Endothelial cell of umbilical vein (primary cell): Measurements from ENCODE around the gene SLC22A23. TPM values are rescaled to one million over a fixed set of nuclear protein-coding genes. Genes with fewer than 3 reads are reported as not detected.

ENCODE experiments used
- BruUV-seq: library from RNA; stranded (reverse); fragments of 400-500 nt; replicated peaks from 2 replicates; lab custom pipeline; 2021; lab: Mats Ljungman, UMichigan
- CTCF ChIA-PET: fragments of 300-600, 350-600 bp; sonication (Branson Sonifier 250); formaldehyde crosslinking; loops from one replicate; lab custom pipeline; 2021; ENCODE audit warnings: antibody characterized with exemption, inconsistent platforms; lab: Charles Lee
- POLR2A ChIA-PET: fragments of 300-600, 350-600 bp; sonication (Branson Sonifier 250); formaldehyde crosslinking; loops from one replicate; lab custom pipeline; 2021; ENCODE audit warnings: antibody characterized with exemption, inconsistent platforms; lab: Charles Lee
- DNase-seq: peaks from one replicate; pipeline ENCODE4 v3.0.0-alpha.2; 2011; ENCODE audit warnings: low read depth, low spot score
- FAIRE-seq: peaks from 2 replicates; lab custom pipeline; 2011; peaks lifted over from hg19 to GRCh38; lab: Jason Lieb, UNC
- H2AFZ ChIP-seq: 2 replicates; pipeline ENCODE4 v1.6.0; 2012; ENCODE audit warnings: low read depth, low read length, control low read depth, inconsistent platforms
- H3K27ac ChIP-seq: 2 replicates; pipeline ENCODE4 v1.5.1; 2011; ENCODE audit warnings: low read depth, mild to moderate bottlenecking, control low read depth, low read length, moderate library complexity; ENCODE audit not compliant: insufficient read depth
- H3K27me3 ChIP-seq, 2 experiments: 2 replicates each; pipeline versions ENCODE4 v1.6.0 to v1.6.1; 2011; ENCODE audit warnings: low read length in 2 of 2, mixed read lengths in 1 of 2; ENCODE audit not compliant: control insufficient read depth in 2 of 2, insufficient read depth in 2 of 2
- H3K36me3 ChIP-seq, 2 experiments: 2 replicates in 1 of 2; 3 replicates in 1 of 2; pipeline ENCODE4 v1.5.1; 2011; ENCODE audit warnings: low read length in 2 of 2, mild to moderate bottlenecking in 1 of 2, moderate library complexity in 1 of 2; ENCODE audit not compliant: control insufficient read depth in 2 of 2, insufficient read depth in 2 of 2; ENCODE audit errors: extremely low read depth in 1 of 2
- H3K4me1 ChIP-seq: 3 replicates; pipeline ENCODE4 v1.5.1; 2011; ENCODE audit warnings: mild to moderate bottlenecking, low read length; ENCODE audit not compliant: control insufficient read depth, insufficient read depth; ENCODE audit errors: extremely low read depth
- H3K4me2 ChIP-seq: 2 replicates; pipeline ENCODE4 v1.6.1; 2011; ENCODE audit warnings: low read length, control low read depth, mixed read lengths; ENCODE audit not compliant: insufficient read depth
- H3K4me3 ChIP-seq, 3 experiments: fragments of 200-600 bp in 1 of 3; sonication (generic), shearing (Covaris generic) in 1 of 3; replicated peaks in 1 of 3; 2 replicates each; pipeline ENCODE4 v1.5.1; 2011 to 2016; ENCODE audit warnings: control low read depth in 3 of 3, low read length in 3 of 3, mild to moderate bottlenecking in 2 of 3, inconsistent platforms in 1 of 3, low read depth in 1 of 3, moderate library complexity in 1 of 3; ENCODE audit not compliant: insufficient read depth in 1 of 3
- H3K79me2 ChIP-seq: 2 replicates; pipeline ENCODE4 v1.6.0; 2012; ENCODE audit warnings: low read length, inconsistent platforms; ENCODE audit not compliant: control insufficient read depth, insufficient read depth
- H3K9ac ChIP-seq: replicated peaks from 2 replicates; pipeline ENCODE3; 2011; ENCODE audit warnings: low read length, control low read depth; ENCODE audit not compliant: insufficient read depth; ENCODE audit errors: extremely low read depth
- H3K9me1 ChIP-seq: replicated peaks from 3 replicates; pipeline ENCODE4 v1.6.0; 2011; ENCODE audit warnings: mild to moderate bottlenecking, low read length; ENCODE audit not compliant: control insufficient read depth, insufficient read depth; ENCODE audit errors: extremely low read depth
- H3K9me3 ChIP-seq: replicated peaks from 2 replicates; pipeline ENCODE4 v1.5.1; 2012; ENCODE audit warnings: low read length, inconsistent platforms; ENCODE audit not compliant: control insufficient read depth, insufficient read depth
- H4K20me1 ChIP-seq: replicated peaks from 2 replicates; pipeline ENCODE3; 2011; ENCODE audit warnings: mild to moderate bottlenecking, low read length; ENCODE audit not compliant: control insufficient read depth, insufficient read depth; ENCODE audit errors: extremely low read depth
- EZH2 ChIP-seq: IDR thresholded peaks from 2 replicates; pipeline ENCODE4 v1.6.1; 2012; ENCODE audit warnings: borderline replicate concordance, low read depth, mild to moderate bottlenecking, moderate library complexity, low read length, inconsistent platforms; ENCODE audit not compliant: severe bottlenecking
- FOS ChIP-seq: IDR thresholded peaks from 2 replicates; pipeline ENCODE4 v1.6.1; 2011; ENCODE audit warnings: mild to moderate bottlenecking, low read length, moderate library complexity, borderline replicate concordance; ENCODE audit not compliant: insufficient read depth
- GATA2 ChIP-seq: IDR thresholded peaks from 2 replicates; pipeline ENCODE4 v1.7.0; 2011; ENCODE audit warnings: low read depth, mild to moderate bottlenecking, moderate library complexity, mixed read lengths, low read length; ENCODE audit not compliant: insufficient read length, insufficient read depth
- JUN ChIP-seq: IDR thresholded peaks from 2 replicates; pipeline ENCODE4 v1.6.1; 2011; ENCODE audit warnings: borderline replicate concordance, low read depth; ENCODE audit not compliant: insufficient read length, insufficient read depth
- MYC ChIP-seq: IDR thresholded peaks from one replicate; pipeline ENCODE4 v1.6.1; 2011; ENCODE audit warnings: mild to moderate bottlenecking, low read depth, low read length
- POLR2A ChIP-seq: IDR thresholded peaks from 2 replicates; pipeline ENCODE4 v1.6.1; 2012; ENCODE audit warnings: low read depth, mild to moderate bottlenecking, control low read depth, low read length
- POLR2AphosphoS5 ChIP-seq: IDR thresholded peaks from 2 replicates; pipeline ENCODE4 v1.6.1; 2012; ENCODE audit warnings: low read depth, mild to moderate bottlenecking, control low read depth, low read length, moderate library complexity; ENCODE audit not compliant: insufficient read depth
- dilution Hi-C: fragments of 300-500 bp; cut with MboI; formaldehyde crosslinking; loops from one replicate; pipeline ENCODE4 v1.15.0; 2019; ENCODE audit warnings: low sequenced_read_pairs; ENCODE audit not compliant: extremely low pct_ligation_motif_present
- intact Hi-C: fragments of 100-400 bp; cut with micrococcal nuclease; formaldehyde crosslinking; loops from one replicate; pipeline ENCODE4 v1.10.0; 2022
- polyA plus RNA-seq, 4 experiments: library from polyadenylated mRNA; depleted of rRNA in 3 of 4; stranded (reverse) in 3 of 4; unstranded in 1 of 4; fragments of >200 nt; gene quantifications; 2 replicates each; pipeline versions ENCODE4 v1.2.1 to v1.2.3, GENCODE V29; 2011 to 2012; ENCODE audit warnings: missing spikeins in 1 of 4
- total RNA-seq: library from RNA; stranded (reverse); gene quantifications from 2 replicates; pipeline ENCODE4 v1.2.3, GENCODE V29; 2021
- TF ChIP-seq, protein P1 (sequence below), 2 donors: IDR thresholded peaks; 1 replicate in 1 of 2; 2 replicates in 1 of 2; pipeline ENCODE4 v1.5.1; 2011; ENCODE audit warnings: low read length in 2 of 2, mild to moderate bottlenecking in 2 of 2, moderate library complexity in 2 of 2, control low read depth in 1 of 2, inconsistent platforms in 1 of 2, low read depth in 1 of 2; ENCODE audit not compliant: insufficient read depth in 1 of 2; ENCODE audit errors: extremely low read depth in 1 of 2
- TF ChIP-seq, protein P2 (sequence below): IDR thresholded peaks from 2 replicates; pipeline ENCODE4 v1.6.1; 2011; ENCODE audit not compliant: insufficient read depth, insufficient read length

The SLC22A23 gene
- total and polyA plus RNA-seq, 2 donors (not counting 3 experiments of a cell fraction or from before 2014, with no cell fraction given): 4.2 to 14.3 TPM

- H3K36me3 ChIP-seq: peaks cover 0 to 6% of the 10 kb centered on the region in 2 experiments
- H3K4me2 ChIP-seq: no peak overlapping the region
- dilution Hi-C loops: loop anchor here (25.0 kb wide), 1 partner anchor 707 kb away; no protein-coding TSS in a partner anchor
- no peak overlapping the region for H2AFZ ChIP-seq
- H4K20me1 ChIP-seq: no peaks in the 10 kb centered on the region
- DNase-seq (no peak), FAIRE-seq (no peak)
- no peak overlapping the region for H3K27ac ChIP-seq
- CTCF ChIA-PET: interaction anchor here (0.5 to 4.0 kb wide), 35 partner anchors 12 to 875 kb away, joined by 3 to 133 read pairs (median 4); partner anchors contain the start of gene FAM50B
- H3K27me3 ChIP-seq: no peaks in the 10 kb centered on the region
- no peak for TF ChIP-seq MYC
- TF ChIP-seq, protein P1, sequence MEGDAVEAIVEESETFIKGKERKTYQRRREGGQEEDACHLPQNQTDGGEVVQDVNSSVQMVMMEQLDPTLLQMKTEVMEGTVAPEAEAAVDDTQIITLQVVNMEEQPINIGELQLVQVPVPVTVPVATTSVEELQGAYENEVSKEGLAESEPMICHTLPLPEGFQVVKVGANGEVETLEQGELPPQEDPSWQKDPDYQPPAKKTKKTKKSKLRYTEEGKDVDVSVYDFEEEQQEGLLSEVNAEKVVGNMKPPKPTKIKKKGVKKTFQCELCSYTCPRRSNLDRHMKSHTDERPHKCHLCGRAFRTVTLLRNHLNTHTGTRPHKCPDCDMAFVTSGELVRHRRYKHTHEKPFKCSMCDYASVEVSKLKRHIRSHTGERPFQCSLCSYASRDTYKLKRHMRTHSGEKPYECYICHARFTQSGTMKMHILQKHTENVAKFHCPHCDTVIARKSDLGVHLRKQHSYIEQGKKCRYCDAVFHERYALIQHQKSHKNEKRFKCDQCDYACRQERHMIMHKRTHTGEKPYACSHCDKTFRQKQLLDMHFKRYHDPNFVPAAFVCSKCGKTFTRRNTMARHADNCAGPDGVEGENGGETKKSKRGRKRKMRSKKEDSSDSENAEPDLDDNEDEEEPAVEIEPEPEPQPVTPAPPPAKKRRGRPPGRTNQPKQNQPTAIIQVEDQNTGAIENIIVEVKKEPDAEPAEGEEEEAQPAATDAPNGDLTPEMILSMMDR (IDR thresholded peaks at IDR 0.05; ENCODE audit: extremely low read depth in 1 of 2, insufficient read depth in 1 of 2, low read depth in 1 of 2, low read length in 2 of 2): no peak
- POLR2A ChIA-PET: no interaction called here
- BruUV-seq: no TSS peak
- H3K9me3 ChIP-seq: no peaks in the 10 kb centered on the region
- peaks cover 27% of the 10 kb centered on the region for H3K4me1 ChIP-seq
- intact Hi-C loops: loop anchor here (2.0 to 5.0 kb wide), 2 partner anchors 547 to 632 kb away; no protein-coding TSS in a partner anchor
- H3K9ac ChIP-seq: no peak overlapping the region
- H3K79me2 ChIP-seq: no peaks in the 10 kb centered on the region
- H3K9me1 ChIP-seq: no peaks in the 10 kb centered on the region
- no peak overlapping the region for H3K4me3 ChIP-seq
These were observed 176.8 kb downstream of the SLC22A23 start for GRCh38 chr6:3280091-3280490.

DNA sequence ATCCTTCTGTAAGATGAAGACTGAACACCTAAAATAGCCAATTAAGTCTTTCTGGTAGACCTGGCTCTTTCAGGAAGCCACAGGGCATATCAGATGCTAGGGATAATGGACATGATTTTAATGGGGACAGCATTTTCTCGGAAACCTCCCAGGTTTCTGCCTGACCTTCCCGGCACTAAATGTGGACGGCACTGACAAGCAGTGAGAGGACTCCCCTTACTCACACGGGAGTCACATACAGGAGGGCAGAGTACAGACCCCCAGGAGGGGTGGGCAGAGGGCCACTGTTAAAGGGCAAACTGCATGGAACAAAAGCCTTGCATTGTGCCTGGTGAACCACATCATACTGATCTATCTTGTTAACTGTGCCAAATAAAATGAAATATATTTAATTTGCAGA is 178.2 kb downstream of the SLC22A23 start:
- no peak overlapping the region for H3K9ac ChIP-seq
- POLR2A ChIA-PET: no interaction called here

More for the DNA sequence above, 178.2 kb downstream of the SLC22A23 start:
- Histone ChIP-seq H3K27ac (no peak overlapping the region), H3K27me3 (no peaks in the 10 kb centered on the region), H3K4me3 (no peak overlapping the region), H3K9me3 (no peaks in the 10 kb centered on the region), H3K4me2 (no peak overlapping the region), H3K4me1 (peaks cover 27% of the 10 kb centered on the region), H2AFZ (no peak overlapping the region), H4K20me1 (no peaks in the 10 kb centered on the region), H3K36me3 (peaks cover 0 to 3% of the 10 kb centered on the region in 2 experiments), H3K79me2 (no peaks in the 10 kb centered on the region), H3K9me1 (no peaks in the 10 kb centered on the region)
- dilution Hi-C loops (loop anchor here (25.0 kb wide), 1 partner anchor 709 kb away; no protein-coding TSS in a partner anchor), intact Hi-C loops (loop anchor here (1.0 to 5.0 kb wide), 9 partner anchors 133 to 730 kb away; no protein-coding TSS in a partner anchor)
- DNase-seq (no peak), FAIRE-seq (no peak)
- no TSS peak for BruUV-seq
- CTCF ChIA-PET: no interaction called here
- TF ChIP-seq GATA2: no peak
- TF ChIP-seq JUN: no peak
- no peak for TF ChIP-seq MYC
- no peak for TF ChIP-seq FOS
- TF ChIP-seq POLR2AphosphoS5: no peak
- TF ChIP-seq, protein P2, sequence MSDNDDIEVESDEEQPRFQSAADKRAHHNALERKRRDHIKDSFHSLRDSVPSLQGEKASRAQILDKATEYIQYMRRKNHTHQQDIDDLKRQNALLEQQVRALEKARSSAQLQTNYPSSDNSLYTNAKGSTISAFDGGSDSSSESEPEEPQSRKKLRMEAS: no peak
- TF ChIP-seq EZH2: no peak
- TF ChIP-seq POLR2A: no peak
- TF ChIP-seq, protein P1 (IDR thresholded peaks at IDR 0.05; ENCODE audit: extremely low read depth in 1 of 2, insufficient read depth in 1 of 2, low read depth in 1 of 2, low read length in 2 of 2): no peak
